CD14-positive monocyte (primary cell): ENCODE results near the gene RTN1. TPM values are rescaled to one million over a fixed set of nuclear protein-coding genes. Genes with fewer than 3 reads are reported as not detected.

Experiments
- DNase-seq, 3 donors: peaks; one replicate each; pipeline ENCODE4 v3.0.0-alpha.2; 2011 to 2022
- H2AFZ ChIP-seq: 2 replicates; pipeline ENCODE4 v1.6.0; 2012; ENCODE audit warnings: mild to moderate bottlenecking, low read depth, low read length, inconsistent platforms; ENCODE audit not compliant: insufficient read depth, poor library complexity, severe bottlenecking
- H3K27ac ChIP-seq, 2 donors: 1 replicate in 1 of 2; 2 replicates in 1 of 2; pipeline ENCODE4 v1.5.1; 2012 to 2013; ENCODE audit warnings: low read length in 2 of 2, control low read depth in 1 of 2, inconsistent platforms in 1 of 2, low read depth in 1 of 2, mild to moderate bottlenecking in 1 of 2
- H3K27me3 ChIP-seq, 2 donors: one replicate each; pipeline versions ENCODE4 v1.6.0 to v1.6.1; 2011 to 2013; ENCODE audit warnings: low read length in 2 of 2; ENCODE audit not compliant: control insufficient read depth in 2 of 2, insufficient read depth in 2 of 2
- H3K36me3 ChIP-seq, 2 donors: replicated peaks in 1 of 2; 1 replicate in 1 of 2; 2 replicates in 1 of 2; pipeline versions ENCODE4 v1.5.1 to v1.6.1; 2012 to 2013; ENCODE audit warnings: low read length in 2 of 2, control low read depth in 1 of 2, inconsistent platforms in 1 of 2, mild to moderate bottlenecking in 1 of 2; ENCODE audit not compliant: insufficient read depth in 2 of 2, control insufficient read depth in 1 of 2
- H3K4me1 ChIP-seq, 2 donors: 1 replicate in 1 of 2; 2 replicates in 1 of 2; pipeline versions ENCODE4 v1.5.1 to v1.6.1; 2012 to 2013; ENCODE audit warnings: low read length in 2 of 2, control low read depth in 1 of 2, inconsistent platforms in 1 of 2, mild to moderate bottlenecking in 1 of 2, moderate library complexity in 1 of 2; ENCODE audit not compliant: insufficient read depth in 2 of 2, control insufficient read depth in 1 of 2
- H3K4me2 ChIP-seq: replicated peaks from 2 replicates; pipeline ENCODE3; 2012; ENCODE audit warnings: low read length, moderate library complexity, mild to moderate bottlenecking; ENCODE audit not compliant: poor library complexity, severe bottlenecking; ENCODE audit errors: extremely low read depth
- H3K4me3 ChIP-seq, 3 experiments: fragments of 200-600 bp in 1 of 3; sonication (generic) in 1 of 3; replicated peaks in 1 of 3; 1 replicate in 2 of 3; 2 replicates in 1 of 3; pipeline ENCODE4 v1.5.1; 2011 to 2013; ENCODE audit warnings: low read length in 3 of 3, mild to moderate bottlenecking in 3 of 3, control low read depth in 2 of 3, low read depth in 2 of 3, inconsistent platforms in 1 of 3, moderate library complexity in 1 of 3
- H3K79me2 ChIP-seq: 2 replicates; pipeline ENCODE4 v1.6.0; 2012; ENCODE audit warnings: mild to moderate bottlenecking, control low read depth, inconsistent platforms, low read length, moderate library complexity; ENCODE audit not compliant: insufficient read depth
- H3K9ac ChIP-seq: 2 replicates; pipeline ENCODE4 v1.6.0; 2017; ENCODE audit warnings: low read length, mild to moderate bottlenecking; ENCODE audit not compliant: insufficient read depth, poor library complexity, severe bottlenecking
- H3K9me3 ChIP-seq, 2 donors: replicated peaks in 1 of 2; 1 replicate in 1 of 2; 2 replicates in 1 of 2; pipeline versions ENCODE4 v1.5.1 to v1.6.1; 2012 to 2013; ENCODE audit warnings: low read length in 2 of 2, control low read depth in 1 of 2; ENCODE audit not compliant: control insufficient read depth in 1 of 2, insufficient read depth in 1 of 2
- H4K20me1 ChIP-seq: 2 replicates; pipeline ENCODE4 v1.6.0; 2012; ENCODE audit warnings: mild to moderate bottlenecking, low read length, control low read depth, moderate library complexity; ENCODE audit not compliant: insufficient read depth
- H3K27ac Mint-ChIP-seq, 7 donors: one replicate each; pipeline ENCODE4 v1.8.0; 2020; ENCODE audit warnings: mild to moderate bottlenecking in 7 of 7, mixed read lengths in 7 of 7, moderate library complexity in 6 of 7, inconsistent platforms in 2 of 7
- H3K27me3 Mint-ChIP-seq, 3 donors: one replicate each; pipeline ENCODE4 v1.8.0; 2021 to 2022; ENCODE audit warnings: low read depth in 3 of 3, mild to moderate bottlenecking in 3 of 3, mixed read lengths in 3 of 3, moderate library complexity in 3 of 3, inconsistent platforms in 1 of 3
- H3K36me3 Mint-ChIP-seq, 2 donors: one replicate each; pipeline ENCODE4 v1.8.0; 2020; ENCODE audit warnings: mixed read lengths in 2 of 2, inconsistent platforms in 1 of 2, mild to moderate bottlenecking in 1 of 2
- H3K4me1 Mint-ChIP-seq: one replicate; pipeline ENCODE4 v1.8.0; 2020; ENCODE audit warnings: mild to moderate bottlenecking, mixed read lengths
- H3K4me3 Mint-ChIP-seq, 2 donors: one replicate each; pipeline ENCODE4 v1.8.0; 2020; ENCODE audit warnings: mild to moderate bottlenecking in 2 of 2, mixed read lengths in 2 of 2, moderate library complexity in 1 of 2
- H3K9me3 Mint-ChIP-seq, 7 donors: one replicate each; pipeline ENCODE4 v1.8.0; 2020 to 2022; ENCODE audit warnings: mixed read lengths in 7 of 7, mild to moderate bottlenecking in 6 of 7, moderate library complexity in 6 of 7, inconsistent platforms in 2 of 7
- CTCF ChIP-seq: fragments of 200-600 bp; IDR thresholded peaks from one replicate; pipeline ENCODE4 v1.8.0; 2022; ENCODE audit warnings: antibody characterized with exemption, mild to moderate bottlenecking
- WGBS: methylation state at CpG from one replicate; pipeline ENCODE4 v1.1.5; 2013; ENCODE audit warnings: missing lambda C conversion rate; ENCODE audit not compliant: insufficient coverage; 5-methylcytosine and 5-hydroxymethylcytosine counted together
- intact Hi-C, 2 donors: fragments of 100-400 bp; cut with micrococcal nuclease; formaldehyde crosslinking; loops; one replicate each; pipeline versions ENCODE4 v1.15.0 to v1.15.1; 2023
- polyA plus RNA-seq, 3 donors: library from polyadenylated mRNA; depleted of rRNA in 1 of 3; unstranded in 2 of 3; stranded (reverse) in 1 of 3; fragments of 300-500 nt in 2 of 3; fragments of >200 nt in 1 of 3; fragmentation: Illumina TruSeq in 2 of 3; gene quantifications; 1 replicate in 2 of 3; 2 replicates in 1 of 3; pipeline ENCODE4 v1.2.3, GENCODE V29; 2012 to 2021

The RTN1 gene
- polyA plus RNA-seq, 3 donors = 40.2 to 75.1 (median 55.0) TPM

- no CpG with 5 or more reads among the region's 1 CpG for WGBS
- H3K4me1 ChIP-seq = no peaks in the 10 kb centered on the region
- no peak overlapping the region for H3K4me3 ChIP-seq
- intact Hi-C loops = loop anchor here (2.0 to 5.0 kb wide), 2 partner anchors 263 kb away; no protein-coding TSS in a partner anchor
- H3K4me2 ChIP-seq = no peak overlapping the region
- Mint-ChIP-seq H3K27ac (peak overlapping the region in 1 of 7 donors; percentile 15), H3K4me3 (no peak overlapping the region), H3K36me3 (no peaks in the 10 kb centered on the region), H3K27me3 (peaks cover 1 to 2% (median 2%) of the 10 kb centered on the region in 3 donors), H3K4me1 (peaks cover 9% of the 10 kb centered on the region), H3K9me3 (peaks cover 0 to 5% (median 0%) of the 10 kb centered on the region in 7 donors)
- no peaks in the 10 kb centered on the region for H3K79me2 ChIP-seq
- H4K20me1 ChIP-seq = no peaks in the 10 kb centered on the region
- no peak for TF ChIP-seq CTCF
- no peaks in the 10 kb centered on the region for H3K9me3 ChIP-seq
- no peaks in the 10 kb centered on the region for H3K36me3 ChIP-seq
- H3K27me3 ChIP-seq = no peaks in the 10 kb centered on the region
- H3K9ac ChIP-seq = no peak overlapping the region
- H2AFZ ChIP-seq = no peak overlapping the region
- no peak overlapping the region for H3K27ac ChIP-seq
- DNase-seq = no peak
Measured at GRCh38 chr14:59895721-59896120, 25.1 kb upstream of the RTN1 start.

GRCh38 chr14:59890676-59891075 lies 20.1 kb upstream of the RTN1 start:
- Histone ChIP-seq H3K27me3 (no peaks in the 10 kb centered on the region), H3K9ac (no peak overlapping the region), H3K4me2 (no peak overlapping the region), H2AFZ (no peak overlapping the region), H3K36me3 (no peaks in the 10 kb centered on the region), H3K9me3 (no peaks in the 10 kb centered on the region), H3K4me1 (no peaks in the 10 kb centered on the region), H4K20me1 (no peaks in the 10 kb centered on the region), H3K4me3 (no peak overlapping the region), H3K27ac (no peak overlapping the region), H3K79me2 (no peaks in the 10 kb centered on the region)
- H3K27ac Mint-ChIP-seq = no peak overlapping the region
- peaks cover 0 to 4% (median 2%) of the 10 kb centered on the region in 7 donors for H3K9me3 Mint-ChIP-seq
- no peak for TF ChIP-seq CTCF
- H3K36me3 Mint-ChIP-seq = no peaks in the 10 kb centered on the region
- intact Hi-C loops = no loop called here
- no peaks in the 10 kb centered on the region for H3K4me1 Mint-ChIP-seq
- H3K4me3 Mint-ChIP-seq = no peak overlapping the region
- no peak for DNase-seq
- no CpG with 5 or more reads among the region's 2 CpGs for WGBS
- peaks cover 4 to 6% (median 5%) of the 10 kb centered on the region in 3 donors for H3K27me3 Mint-ChIP-seq
